ENCODE data around the gene IL21R. TPM values are rescaled to one million over a fixed set of nuclear protein-coding genes. Genes with fewer than 3 reads are reported as not detected.

Gene IL21R
- total and polyA plus RNA-seq, 9 of the 15 experiments (the other 6 are each of a cell fraction or from before 2014, with no cell fraction given) = 0.04 to 0.34 (median 0.18) TPM; not detected in 1

- FAIRE-seq = no peak
- H3K36me3 ChIP-seq (ENCODE audit: control insufficient read depth, insufficient read depth, low read length) = peaks cover 63% of the 10 kb centered on the region; the same call in 2 of the 3 replicates
- H3K9ac ChIP-seq (ENCODE audit: insufficient read depth in 1 of 2, low read depth in 2 of 2, low read length in 2 of 2) = 0 out of 4 replicates have a peak overlapping the region, but pooled peaks of 1 of the 2 experiments have one; percentile 17
- ChIA-PET POLR2A (interaction anchor here (1.2 to 2.3 kb wide), 2 partner anchors 11 to 13 kb away, joined by 5 to 7 read pairs; no protein-coding TSS in a partner anchor), CTCF (ENCODE audit: low intra/inter-chr PET ratio) (no interaction called here)
- H3K27me3 ChIP-seq (ENCODE audit: control insufficient read depth in 2 of 2, insufficient read depth in 2 of 2, low read length in 2 of 2) = no peaks in the 10 kb centered on the region
- H3K4me3 ChIP-seq = no peak overlapping the region
- no peak for DNase-seq (ENCODE audit: extremely low read depth in 1 of 4, low spot score in 3 of 4)
- no peaks in the 10 kb centered on the region for H3K9me3 ChIP-seq (replicated peaks; ENCODE audit: control insufficient read depth, insufficient read depth, low read depth, low read length)
- H4K20me1 ChIP-seq (replicated peaks; ENCODE audit: control insufficient read depth, insufficient read depth, low read length) = no peaks in the 10 kb centered on the region; the same call in 1 of the 2 replicates
- no peaks in the 10 kb centered on the region for H3K79me2 ChIP-seq (ENCODE audit: control insufficient read depth, insufficient read depth, low read length)
- 89% methylated on average over 17 of the region's 24 CpGs for WGBS (ENCODE audit: insufficient coverage, low coverage, missing lambda C conversion rate)
- H3K9me1 ChIP-seq (ENCODE audit: control insufficient read depth, insufficient read depth, low read length) = no peaks in the 10 kb centered on the region
- BruUV-seq (replicated peaks) = no TSS peak
- in situ Hi-C loops (cut with MboI) = no loop called here
- H2AFZ ChIP-seq (ENCODE audit: low read depth, low read length) = no peak overlapping the region
- peaks cover 0 to 7% of the 10 kb centered on the region in 2 experiments; a peak in 2 of 5 replicates for H3K4me1 ChIP-seq (replicated peaks in 1 of 2; ENCODE audit: control insufficient read depth in 2 of 2, insufficient read depth in 2 of 2, low read length in 2 of 2)
- no peak for ATAC-seq
- H3K27ac ChIP-seq (ENCODE audit: extremely low read depth, low read depth, low read length) = no peak overlapping the region
- intact Hi-C loops (cut with micrococcal nuclease) = no loop called here
- no peak overlapping the region for H3K4me2 ChIP-seq (ENCODE audit: insufficient read depth, low read length)
- no peak for TF ChIP-seq CREBBP (IDR thresholded peaks at IDR 0.05; ENCODE audit: low read depth, low read length)
- TF ChIP-seq CBFB (CRISPR knock-in tag; IDR thresholded peaks at IDR 0.05) = no peak
- TF ChIP-seq HIVEP1 (CRISPR knock-in tag; IDR thresholded peaks at IDR 0.05) = no peak
- TF ChIP-seq SMAD1 (IDR thresholded peaks at IDR 0.05; ENCODE audit: low read depth, low read length, partially characterized antibody) = no peak
- no peak for TF ChIP-seq YY1 (IDR thresholded peaks at IDR 0.05; ENCODE audit: borderline replicate concordance in 1 of 3, control insufficient read depth in 1 of 3, extremely low read depth in 1 of 3, insufficient read depth in 3 of 3, insufficient read length in 1 of 3, insufficient replicate concordance in 2 of 3, low read depth in 1 of 3, low read length in 2 of 3)
- TF ChIP-seq, protein P1, sequence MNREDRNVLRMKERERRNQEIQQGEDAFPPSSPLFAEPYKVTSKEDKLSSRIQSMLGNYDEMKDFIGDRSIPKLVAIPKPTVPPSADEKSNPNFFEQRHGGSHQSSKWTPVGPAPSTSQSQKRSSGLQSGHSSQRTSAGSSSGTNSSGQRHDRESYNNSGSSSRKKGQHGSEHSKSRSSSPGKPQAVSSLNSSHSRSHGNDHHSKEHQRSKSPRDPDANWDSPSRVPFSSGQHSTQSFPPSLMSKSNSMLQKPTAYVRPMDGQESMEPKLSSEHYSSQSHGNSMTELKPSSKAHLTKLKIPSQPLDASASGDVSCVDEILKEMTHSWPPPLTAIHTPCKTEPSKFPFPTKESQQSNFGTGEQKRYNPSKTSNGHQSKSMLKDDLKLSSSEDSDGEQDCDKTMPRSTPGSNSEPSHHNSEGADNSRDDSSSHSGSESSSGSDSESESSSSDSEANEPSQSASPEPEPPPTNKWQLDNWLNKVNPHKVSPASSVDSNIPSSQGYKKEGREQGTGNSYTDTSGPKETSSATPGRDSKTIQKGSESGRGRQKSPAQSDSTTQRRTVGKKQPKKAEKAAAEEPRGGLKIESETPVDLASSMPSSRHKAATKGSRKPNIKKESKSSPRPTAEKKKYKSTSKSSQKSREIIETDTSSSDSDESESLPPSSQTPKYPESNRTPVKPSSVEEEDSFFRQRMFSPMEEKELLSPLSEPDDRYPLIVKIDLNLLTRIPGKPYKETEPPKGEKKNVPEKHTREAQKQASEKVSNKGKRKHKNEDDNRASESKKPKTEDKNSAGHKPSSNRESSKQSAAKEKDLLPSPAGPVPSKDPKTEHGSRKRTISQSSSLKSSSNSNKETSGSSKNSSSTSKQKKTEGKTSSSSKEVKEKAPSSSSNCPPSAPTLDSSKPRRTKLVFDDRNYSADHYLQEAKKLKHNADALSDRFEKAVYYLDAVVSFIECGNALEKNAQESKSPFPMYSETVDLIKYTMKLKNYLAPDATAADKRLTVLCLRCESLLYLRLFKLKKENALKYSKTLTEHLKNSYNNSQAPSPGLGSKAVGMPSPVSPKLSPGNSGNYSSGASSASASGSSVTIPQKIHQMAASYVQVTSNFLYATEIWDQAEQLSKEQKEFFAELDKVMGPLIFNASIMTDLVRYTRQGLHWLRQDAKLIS (CRISPR knock-in tag; IDR thresholded peaks at IDR 0.05) = no peak
- TF ChIP-seq, protein P2, sequence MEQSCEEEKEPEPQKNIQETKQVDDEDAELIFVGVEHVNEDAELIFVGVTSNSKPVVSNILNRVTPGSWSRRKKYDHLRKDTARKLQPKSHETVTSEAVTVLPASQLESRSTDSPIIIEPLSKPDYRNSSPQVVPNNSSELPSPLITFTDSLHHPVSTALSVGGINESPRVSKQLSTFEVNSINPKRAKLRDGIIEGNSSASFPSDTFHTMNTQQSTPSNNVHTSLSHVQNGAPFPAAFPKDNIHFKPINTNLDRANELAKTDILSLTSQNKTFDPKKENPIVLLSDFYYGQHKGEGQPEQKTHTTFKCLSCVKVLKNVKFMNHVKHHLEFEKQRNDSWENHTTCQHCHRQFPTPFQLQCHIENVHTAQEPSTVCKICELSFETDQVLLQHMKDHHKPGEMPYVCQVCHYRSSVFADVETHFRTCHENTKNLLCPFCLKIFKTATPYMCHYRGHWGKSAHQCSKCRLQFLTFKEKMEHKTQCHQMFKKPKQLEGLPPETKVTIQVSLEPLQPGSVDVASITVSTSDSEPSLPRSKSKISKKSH (CRISPR knock-in tag; IDR thresholded peaks at IDR 0.05) = no peak
- no peak for TF ChIP-seq NFRKB (IDR thresholded peaks at IDR 0.05; ENCODE audit: low read depth)
- no peak for TF ChIP-seq CREB3 (tag; conservative IDR thresholded peaks at IDR 0.05; ENCODE audit: low read depth)
These were observed 61.1 kb downstream of the IL21R start for GRCh38 chr16:27462846-27463682.
